Activated CD8-positive, alpha-beta memory T cell treated with anti-CD3 and anti-CD28 coated beads, Interleukin-2, amount 50 U/mL, for 4 hours (primary cell): ENCODE measurements around the gene SUPT5H.
"Not testable (repeated sequence)": the region's sequence is repeated elsewhere in the genome, so short reads cannot be mapped to it uniquely, and the experiment has no call there.

Experiments used
- DNase-seq: peaks from one replicate; pipeline ENCODE4 v3.0.0-alpha.2; 2020

The SUPT5H gene

DNA sequence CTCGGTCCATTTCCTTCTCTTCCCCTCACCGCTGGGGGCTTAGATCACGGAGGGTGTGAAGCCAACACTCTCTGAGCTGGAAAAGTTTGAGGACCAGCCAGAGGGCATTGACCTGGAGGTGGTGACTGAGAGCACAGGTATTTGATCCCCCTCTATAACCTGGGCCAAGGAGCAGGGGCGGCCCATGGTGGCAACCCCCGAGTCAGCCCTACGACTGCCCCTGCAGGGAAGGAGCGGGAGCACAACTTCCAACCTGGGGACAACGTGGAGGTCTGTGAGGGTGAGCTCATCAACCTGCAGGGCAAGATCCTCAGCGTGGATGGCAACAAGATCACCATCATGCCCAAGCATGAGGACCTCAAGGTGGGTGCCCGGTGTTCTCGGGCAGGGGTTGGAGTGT lies 23.7 kb downstream of the SUPT5H start:
- DNase-seq: no peak

DNA sequence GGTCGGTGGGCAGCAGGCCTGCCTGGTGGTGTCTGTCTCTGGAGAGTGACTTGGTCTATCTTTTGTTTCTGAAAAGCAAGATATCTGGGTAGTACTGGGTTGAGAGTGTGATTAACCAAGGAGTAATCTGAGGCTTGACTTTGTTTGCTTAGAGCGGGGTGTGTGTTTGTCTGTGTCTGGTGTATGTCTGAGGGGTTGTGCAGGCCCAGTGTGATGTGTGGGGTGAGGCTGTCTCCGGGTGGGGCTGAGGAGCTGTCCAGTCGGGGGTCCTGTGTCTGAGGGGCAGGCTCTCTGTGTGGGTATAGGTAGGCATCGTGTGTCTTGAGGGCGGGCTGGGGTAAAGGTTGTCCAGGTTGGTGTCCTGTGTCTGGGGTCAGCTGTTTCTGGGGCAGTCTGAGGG lies 24.2 kb downstream of the SUPT5H start:
- DNase-seq: no peak

DNA sequence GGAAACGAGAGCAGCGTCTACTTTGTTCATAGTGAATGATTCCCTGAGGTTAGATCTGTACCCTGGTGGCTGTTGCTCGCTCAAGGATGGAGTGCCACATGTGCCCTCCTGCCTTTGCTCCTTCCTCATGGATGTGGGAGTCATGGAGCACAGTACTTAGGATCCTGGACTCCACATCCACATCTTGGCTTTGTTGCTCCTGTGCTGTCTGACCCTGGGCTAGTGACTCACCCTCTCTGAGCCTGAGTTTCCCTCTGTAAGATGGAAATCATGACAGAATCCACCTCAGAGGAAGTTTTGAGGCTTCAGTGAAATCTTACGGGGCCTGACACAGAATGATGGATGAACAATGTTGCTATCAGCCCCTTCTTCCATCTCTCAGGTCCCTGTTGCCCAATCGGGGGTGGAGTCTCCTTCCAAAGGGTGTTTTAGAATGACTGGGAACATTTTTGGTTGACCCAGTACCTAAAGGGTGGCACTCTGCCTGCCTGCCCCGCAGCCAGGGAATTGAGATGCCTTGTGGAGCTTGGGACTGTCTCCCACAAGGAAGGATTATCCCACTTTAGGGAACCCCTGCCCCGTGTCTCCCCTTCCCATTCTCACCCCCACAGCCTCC lies 25.4 kb downstream of the SUPT5H start:
- no peak for DNase-seq

- DNase-seq: no peak
These were observed 26.6 kb downstream of the SUPT5H start for GRCh38 chr19:39471756-39472536.

DNA sequence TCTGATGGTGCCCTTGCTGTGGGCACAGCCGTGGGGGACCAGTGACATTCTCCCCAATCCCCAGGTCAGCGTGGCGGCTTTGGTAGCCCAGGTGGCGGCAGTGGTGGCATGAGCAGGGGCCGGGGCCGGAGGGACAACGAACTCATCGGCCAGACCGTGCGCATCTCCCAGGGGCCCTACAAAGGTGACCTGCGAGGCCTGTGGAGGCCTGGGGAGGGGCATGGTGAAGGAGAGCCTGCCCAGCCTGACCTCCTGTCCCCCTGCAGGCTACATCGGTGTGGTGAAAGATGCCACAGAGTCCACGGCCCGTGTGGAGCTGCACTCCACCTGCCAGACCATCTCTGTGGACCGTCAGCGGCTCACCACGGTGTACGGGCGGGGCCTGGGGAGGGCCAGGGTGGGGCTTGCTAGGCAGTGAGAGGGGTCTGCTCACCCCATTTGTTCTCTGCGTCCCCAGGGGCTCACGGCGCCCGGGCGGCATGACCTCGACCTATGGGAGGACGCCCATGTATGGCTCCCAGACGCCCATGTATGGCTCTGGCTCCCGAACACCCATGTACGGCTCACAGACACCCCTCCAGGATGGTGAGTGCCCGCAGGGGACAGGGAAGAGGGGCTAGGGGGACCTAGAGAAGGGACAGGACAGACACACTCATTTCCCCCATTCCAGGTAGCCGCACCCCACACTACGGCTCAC lies 27.5 kb downstream of the SUPT5H start:
- DNase-seq: no peak

- DNase-seq: no peak
These were observed 28.1 kb downstream of the SUPT5H start for GRCh38 chr19:39473443-39473960.

GRCh38 chr19:39474139-39474620 lies 28.8 kb downstream of the SUPT5H start:
- peak; percentile 76 for DNase-seq

DNA sequence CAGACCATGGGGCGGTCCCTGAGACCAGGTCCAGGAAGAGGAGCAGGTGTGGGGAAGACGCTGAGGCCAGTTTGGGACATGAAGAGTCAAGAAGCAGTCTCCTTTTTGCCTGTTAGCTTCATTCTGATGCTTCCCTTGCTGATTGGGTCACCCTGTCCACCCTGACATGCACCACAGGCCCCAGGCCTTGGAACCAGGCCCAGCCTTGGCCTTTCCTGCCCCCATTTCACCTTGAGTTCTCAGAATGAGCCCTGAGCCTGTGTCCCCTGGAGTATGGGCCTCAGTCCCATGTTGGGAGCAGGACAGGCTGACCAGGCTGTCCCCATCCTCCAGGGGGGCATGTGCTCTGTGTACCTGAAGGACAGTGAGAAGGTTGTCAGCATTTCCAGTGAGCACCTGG lies 30.4 kb downstream of the SUPT5H start:
- DNase-seq: no peak

DNA sequence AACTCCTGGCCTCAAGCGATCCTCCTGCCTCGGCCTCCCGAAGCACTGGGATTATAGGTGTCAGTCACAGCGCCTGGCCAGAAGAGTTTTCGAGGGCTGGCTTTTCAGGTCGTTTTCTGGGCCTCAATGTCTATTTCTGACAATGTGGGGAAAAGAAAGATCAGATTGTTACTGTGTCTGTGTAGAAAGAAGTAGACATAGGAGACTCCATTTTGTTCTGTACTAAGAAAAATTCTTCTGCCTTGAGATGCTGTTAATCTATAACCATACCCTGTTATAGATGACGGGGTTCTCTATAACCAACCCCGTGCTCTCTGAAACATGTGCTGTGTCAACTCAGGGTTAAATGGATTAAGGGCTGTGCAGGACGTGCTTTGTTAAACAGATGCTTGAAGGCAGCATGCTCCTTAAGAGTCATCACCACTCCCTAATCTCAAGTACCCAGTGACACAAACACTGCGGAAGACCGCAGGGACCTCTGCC lies 34.0 kb downstream of the SUPT5H start:
- not testable (repeated sequence) for DNase-seq

- DNase-seq: no peak
These were observed 34.5 kb downstream of the SUPT5H start for GRCh38 chr19:39479916-39480315.

DNA sequence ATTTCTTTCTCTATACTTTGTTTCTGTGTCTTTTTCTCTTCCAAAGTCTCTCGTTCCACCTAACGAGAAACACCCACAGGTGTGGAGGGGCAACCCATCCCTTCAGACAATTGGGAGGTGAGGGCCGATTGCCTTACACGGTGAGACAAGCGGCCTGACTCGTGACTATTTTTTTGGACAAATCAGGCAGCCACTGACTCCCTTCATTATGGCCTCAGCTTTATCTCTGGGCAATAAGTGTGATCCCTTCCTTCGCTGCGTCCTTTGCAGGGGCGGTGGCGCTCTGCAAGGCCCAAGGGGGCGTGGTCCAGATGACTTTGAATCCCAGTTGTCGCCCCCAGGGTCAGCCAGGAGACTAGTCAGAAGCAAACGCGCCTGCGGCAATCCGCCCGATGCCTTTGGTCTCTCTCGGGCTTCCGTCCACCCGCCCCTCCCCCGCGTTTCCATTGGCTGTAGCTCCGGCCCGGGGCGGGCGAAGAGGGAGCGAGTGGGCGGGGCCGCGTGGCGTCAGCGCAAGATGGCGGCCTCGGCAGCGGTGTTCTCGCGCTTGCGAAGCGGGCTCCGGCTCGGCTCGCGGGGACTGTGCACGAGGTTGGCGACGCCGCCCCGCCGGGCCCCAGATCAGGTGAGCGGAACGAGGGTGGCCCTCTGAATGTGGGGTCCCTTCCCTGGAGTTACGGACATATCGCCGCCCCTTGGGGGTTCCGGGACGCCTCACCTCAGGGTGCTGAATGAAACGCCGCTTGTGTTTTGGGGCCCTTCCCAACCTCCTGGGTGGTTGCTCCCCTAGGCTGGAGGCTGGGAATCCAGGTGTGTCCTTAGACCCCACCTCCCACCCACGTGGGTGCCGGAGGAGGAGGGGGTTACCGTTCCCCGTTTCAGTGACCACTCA lies 35.2 kb downstream of the SUPT5H start, which contains the start of gene TIMM50:
Gene TIMM50 (plus strand): TSS at position 502 of the 892 bp plus-strand sequence. CDS start 16 bp downstream, at position 518.
- DNase-seq: peak; percentile 99

DNA sequence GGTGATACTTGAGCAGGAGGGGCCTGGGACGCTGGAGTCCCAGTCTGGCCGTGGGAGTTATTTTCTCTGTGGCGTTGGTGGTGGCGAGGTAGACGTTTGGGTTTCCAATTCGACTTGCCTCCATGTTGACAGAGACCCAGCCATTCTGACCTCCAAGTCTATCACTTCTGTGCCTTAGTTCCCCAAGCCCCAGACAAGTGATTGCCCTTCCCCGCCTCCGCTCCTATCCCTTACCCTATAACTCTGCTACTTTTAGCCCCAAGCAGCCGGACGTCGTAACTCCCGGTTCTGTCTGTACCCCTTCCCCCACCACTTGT lies 35.8 kb downstream of the SUPT5H start:
- DNase-seq: no peak

DNA sequence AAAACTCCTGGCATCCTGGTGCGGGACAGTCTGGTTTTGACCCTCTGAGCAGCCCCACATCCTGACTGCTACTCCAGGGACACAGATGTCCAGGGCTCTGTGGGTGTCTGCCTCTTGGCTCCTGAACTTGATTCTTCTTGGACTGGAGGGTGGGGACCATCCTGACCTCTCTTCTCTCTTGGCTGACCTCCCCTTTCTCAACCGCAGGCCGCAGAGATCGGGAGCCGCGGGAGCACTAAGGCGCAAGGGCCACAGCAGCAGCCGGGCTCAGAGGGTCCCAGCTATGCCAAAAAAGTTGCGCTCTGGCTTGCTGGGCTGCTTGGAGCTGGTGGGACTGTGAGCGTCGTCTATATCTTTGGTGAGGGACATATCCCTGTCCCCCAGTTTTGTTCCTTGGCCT lies 36.3 kb downstream of the SUPT5H start:
- no peak for DNase-seq

- DNase-seq: no peak
These were observed 37.8 kb downstream of the SUPT5H start for GRCh38 chr19:39483141-39483540.

GRCh38 chr19:39489756-39490155 lies 44.4 kb downstream of the SUPT5H start:
- DNase-seq: no peak

GRCh38 chr19:39492225-39492624 lies 46.8 kb downstream of the SUPT5H start:
- DNase-seq: no peak

DNA sequence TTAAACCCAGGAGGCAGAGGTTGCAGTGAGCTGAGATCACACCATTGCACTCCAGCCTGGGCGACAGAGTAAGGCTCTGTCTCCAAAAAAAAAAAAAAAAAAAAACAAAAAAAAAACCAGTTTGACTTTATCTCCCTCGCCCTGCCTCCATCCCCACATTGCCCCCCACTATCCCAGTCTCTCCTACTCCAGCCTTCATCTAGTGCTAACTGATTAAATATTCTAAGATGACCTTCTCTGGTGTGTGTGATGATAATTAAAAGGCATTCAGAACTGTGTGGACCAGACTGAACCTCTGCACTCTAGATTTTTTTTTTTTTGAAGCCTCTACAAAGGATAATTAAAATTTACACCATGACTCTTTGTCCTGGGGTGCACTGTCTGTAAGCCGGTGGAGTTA lies 47.4 kb downstream of the SUPT5H start:
- DNase-seq: no peak

- DNase-seq: no peak
These were observed 49.3 kb downstream of the SUPT5H start for GRCh38 chr19:39494661-39495060.

- no peak for DNase-seq
These were observed 50.7 kb downstream of the SUPT5H start for GRCh38 chr19:39496063-39496462.

- no peak for DNase-seq
These were observed 52.3 kb downstream of the SUPT5H start for GRCh38 chr19:39497701-39497995.

- DNase-seq: no peak
These were observed 52.8 kb downstream of the SUPT5H start for GRCh38 chr19:39497996-39498797.
